Measurements from ENCODE around the gene CEPT1.
"Not testable (repeated sequence)": the region's sequence is repeated elsewhere in the genome, so short reads cannot be mapped to it uniquely, and the experiment has no call there.

The CEPT1 gene

DNA sequence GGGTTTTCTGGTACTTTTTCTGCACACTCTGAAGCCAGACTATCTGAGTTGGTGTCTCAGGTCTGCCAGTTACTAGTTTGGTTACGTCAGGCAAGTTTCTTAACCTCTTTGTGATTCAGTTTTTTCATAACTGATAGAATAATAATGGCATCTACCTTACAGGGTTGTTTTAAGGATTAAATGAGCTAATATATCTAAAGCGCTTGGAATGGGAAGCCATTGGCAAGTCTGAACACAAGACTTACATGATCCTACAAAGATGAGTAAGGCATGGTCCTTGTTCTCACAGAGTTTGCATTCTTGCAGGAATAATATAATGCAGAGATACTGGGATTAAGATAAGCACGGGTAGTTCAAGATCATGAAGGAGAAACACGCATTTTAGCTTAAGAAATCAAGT, 69.6 kb downstream of the CEPT1 start:
- DNase-seq (ENCODE audit: low spot score), result no peak

DNA sequence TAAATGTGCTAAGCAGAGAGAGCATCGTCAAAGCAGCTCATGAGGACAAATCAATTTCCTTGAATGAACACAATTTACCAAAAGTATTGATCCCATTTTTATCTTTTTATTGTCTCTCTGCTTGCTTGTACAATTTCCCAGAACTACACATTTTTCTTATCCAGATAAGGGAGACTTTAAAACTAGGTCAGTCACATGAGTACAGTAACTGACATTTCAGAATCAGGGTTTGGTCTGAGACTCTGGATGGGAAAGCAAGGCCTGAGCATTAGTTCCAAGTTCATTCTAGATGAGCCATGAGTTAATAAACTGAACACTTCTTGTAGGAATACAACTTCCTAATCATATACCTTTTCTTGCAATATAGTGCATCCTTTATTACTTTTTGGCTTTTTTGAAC, 71.9 kb downstream of the CEPT1 start:
- no peak for DNase-seq (ENCODE audit: low spot score)

DNA sequence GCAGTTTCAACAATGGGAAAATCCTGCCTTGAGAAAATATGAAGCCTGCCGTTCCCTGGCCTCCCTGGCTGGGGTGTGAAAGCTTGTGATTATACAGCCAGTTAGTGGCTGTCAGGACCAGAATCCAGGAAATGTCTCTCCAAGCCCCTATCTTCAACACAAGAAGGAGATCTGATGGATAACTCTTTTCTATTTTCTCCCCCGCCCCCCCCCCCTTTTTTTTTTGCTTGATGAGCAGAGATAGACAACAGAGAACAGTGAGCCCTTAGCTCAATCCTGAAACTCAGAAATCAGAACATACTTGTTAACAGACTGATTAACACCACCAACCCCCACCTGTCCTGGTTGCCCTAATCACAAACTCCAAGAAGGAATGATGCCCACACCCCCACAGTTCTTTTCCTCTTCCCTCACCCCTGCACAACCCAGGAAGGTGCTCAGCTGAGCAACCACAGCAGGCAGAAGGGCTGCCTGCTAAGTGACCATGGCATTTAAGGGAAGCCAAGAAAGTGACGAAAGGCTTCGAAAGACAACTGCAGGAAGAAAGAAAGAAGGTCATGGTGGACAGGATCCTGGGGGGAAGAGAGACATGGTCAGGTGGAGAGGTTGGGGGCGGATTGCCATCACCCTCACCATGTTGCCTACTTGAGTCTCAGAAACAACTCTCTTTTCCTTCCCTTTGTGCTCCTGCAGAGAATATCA, 72.8 kb downstream of the CEPT1 start:
- DNase-seq (ENCODE audit: low spot score), result no peak

DNA sequence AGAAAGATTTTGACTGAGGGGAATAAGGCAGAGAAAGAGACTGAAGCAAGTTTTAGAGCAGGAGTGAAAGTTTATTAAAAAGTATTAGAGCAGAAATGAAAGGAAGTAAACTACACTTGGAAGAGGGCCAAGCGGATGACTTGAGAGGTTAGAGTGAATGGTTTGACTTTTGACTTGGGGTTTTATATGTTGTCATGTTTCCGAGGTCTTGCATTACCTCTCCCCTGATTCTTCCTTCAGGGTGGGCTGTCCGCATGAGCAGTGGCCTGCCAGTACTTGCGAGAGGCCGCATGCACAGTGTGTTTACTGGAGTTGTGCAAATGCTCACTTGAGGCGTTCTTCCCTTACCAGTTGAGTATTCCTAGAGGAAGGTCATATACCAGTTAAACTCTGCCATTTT, 73.4 kb downstream of the CEPT1 start:
- DNase-seq (ENCODE audit: low spot score), result no peak

DNA sequence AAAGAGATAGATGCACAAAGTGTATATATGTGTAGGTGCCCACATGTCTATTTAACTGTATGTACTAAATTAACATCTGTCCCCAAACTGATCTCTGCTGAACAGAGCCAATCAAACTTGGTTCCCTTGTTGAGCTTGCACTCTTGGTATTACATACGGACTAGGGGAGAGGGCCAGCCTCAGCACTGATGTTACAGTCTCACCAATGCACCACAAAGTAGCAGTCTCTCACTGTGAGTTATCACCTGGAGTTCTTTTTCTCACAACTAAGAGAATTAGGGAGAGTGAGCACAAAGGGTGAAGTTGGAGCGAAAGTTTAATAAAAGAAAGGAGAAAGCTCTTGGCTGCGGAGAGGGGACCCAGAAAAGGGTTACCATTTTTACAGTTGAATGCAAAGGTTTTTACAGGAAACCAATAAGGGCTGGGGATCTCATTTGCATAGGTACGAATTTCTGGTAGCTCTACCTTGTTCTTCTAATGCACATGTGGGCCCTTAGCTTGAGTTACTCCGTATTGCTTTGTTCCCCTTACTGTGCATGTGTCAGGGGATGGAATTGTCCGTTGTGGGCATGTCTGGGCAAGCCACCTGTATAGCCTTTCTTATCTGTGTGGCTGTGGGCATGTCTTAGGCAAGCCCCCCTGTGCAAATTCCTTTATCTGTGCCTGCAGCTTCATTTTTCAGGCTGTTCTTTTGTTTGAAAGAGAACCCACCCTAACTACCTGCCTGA, 74.2 kb downstream of the CEPT1 start:
- DNase-seq (ENCODE audit: low spot score), result no peak

DNA sequence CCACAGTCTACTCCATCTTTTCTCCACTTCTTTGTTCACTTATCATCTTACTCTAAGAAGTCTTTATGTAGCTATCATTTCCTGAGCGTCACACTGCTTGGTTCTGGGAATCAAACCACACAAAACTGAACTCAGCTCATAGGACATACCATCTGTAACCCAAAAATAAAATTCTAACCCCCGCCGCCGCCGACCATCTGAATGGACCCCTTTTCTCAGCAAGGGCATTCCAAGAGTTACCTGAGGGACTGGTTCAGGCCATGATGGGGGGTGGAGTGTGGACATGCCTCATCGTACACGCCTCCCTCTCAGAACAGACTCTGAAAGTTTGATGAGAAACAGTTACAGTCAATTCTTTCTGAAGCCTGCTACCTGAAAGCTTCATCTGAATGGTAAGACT, 74.9 kb downstream of the CEPT1 start:
- DNase-seq (ENCODE audit: low spot score), result no peak

DNA sequence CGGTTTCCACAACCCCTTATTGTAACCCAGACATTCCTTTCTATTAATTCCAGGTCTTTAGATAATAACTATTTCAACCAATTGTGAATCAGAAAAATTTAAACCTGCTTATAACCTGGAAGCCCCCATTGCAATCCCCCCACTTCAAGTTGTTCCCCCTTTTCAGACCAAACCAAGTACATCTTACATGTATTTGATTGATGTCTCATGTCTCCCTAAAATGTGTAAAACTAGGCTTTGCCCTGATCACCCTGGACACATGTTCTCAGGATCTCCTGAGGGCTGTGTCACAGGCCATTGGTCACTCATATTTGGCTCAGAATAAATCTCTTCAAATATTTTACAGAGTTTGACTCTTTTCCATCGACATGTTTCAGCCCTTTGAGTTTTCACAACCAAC, 75.3 kb downstream of the CEPT1 start:
- not testable (repeated sequence) for DNase-seq (ENCODE audit: low spot score)

DNA sequence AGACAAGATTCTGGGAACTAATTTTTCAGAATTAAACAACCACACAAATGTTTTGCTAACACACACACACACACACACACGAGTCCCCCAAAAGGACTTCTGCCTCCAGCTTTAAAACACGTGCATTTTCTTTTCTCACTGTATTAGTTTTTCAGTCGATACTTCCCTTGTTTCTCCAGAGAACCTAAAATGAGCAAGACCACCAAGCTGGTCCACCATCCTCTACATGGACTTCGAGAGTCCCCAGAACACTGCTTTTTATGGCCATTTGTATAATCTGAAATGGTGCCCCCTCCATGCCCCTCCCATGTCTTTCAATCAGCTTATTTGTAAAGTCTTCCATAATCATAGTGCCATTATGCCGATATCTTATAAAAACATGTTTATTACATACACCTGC, 76.7 kb downstream of the CEPT1 start:
- DNase-seq (ENCODE audit: low spot score), result no peak

DNA sequence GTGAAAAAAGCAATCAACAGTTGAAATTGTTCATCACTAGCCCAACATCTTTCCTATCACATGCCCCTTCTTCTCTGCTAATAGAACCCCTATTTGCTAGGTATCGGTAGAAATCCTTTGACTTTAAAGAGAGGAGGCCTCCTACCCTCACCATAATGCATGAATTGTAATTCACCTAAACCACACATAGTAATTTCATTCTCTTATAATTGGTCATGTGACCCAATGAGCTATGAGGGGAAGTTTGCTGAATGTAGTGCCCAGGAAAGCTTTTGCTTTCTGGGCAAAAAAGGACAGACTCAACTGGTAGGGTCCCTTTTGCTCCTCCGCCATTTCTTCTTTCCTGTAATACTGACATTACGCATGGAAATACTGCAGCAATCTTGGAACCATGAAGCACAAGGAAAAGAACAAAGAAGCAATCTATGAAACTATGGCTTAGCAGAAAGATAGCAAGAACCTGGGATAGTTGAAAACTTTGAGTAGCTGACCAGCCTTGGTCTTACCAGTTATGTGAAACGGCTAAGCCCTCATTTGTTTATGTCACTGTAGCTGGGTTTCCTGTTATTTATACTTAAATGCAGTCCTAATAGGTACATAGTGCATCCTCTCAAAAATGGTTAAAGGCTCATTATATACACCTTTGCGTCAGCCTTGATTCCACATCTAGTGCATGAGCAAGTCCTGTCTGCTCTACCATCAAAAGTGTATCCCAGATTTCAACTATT, 77.3 kb downstream of the CEPT1 start:
- DNase-seq (ENCODE audit: low spot score), result no peak

DNA sequence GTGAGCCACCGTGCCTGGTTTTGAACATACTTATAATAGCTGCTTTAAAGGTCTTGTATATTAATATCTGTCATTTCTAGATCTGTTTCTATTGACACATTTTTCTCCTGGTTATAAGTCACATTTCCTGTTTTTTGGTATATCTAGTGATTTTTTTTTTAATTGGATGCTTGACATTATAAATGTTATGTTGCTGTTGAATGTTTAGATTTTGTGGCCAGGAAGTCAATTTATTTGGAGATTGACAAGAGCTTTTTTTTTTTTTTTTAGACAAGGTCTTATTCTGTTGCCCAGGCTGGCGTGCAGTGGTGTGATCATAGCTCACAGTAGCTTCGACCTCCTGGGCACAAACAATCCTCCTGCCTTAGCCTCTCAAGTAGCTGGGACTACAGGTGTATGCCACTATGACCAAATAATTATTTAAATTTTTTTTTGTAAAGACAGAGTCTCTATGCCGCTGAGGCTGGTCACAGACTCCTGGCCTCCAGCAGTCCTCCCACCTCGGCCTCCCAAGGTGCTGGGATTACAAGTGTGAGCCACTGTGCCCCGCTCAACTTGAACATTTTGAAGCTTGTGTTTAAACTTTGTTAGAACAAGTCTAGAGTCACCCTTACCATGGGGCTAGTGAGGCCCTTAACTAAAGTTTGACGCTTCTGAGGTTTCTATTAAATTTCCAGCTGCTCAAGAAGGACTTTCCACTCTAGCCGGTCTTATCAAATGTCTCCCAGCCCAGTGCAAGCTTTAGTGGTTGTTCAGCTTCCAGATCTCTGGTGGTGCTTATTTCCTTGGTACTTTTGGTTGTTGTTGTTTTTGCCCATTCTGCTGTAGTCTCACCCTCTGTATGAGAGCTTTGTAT, 78.9 kb downstream of the CEPT1 start:
- DNase-seq (ENCODE audit: low spot score), result no peak

DNA sequence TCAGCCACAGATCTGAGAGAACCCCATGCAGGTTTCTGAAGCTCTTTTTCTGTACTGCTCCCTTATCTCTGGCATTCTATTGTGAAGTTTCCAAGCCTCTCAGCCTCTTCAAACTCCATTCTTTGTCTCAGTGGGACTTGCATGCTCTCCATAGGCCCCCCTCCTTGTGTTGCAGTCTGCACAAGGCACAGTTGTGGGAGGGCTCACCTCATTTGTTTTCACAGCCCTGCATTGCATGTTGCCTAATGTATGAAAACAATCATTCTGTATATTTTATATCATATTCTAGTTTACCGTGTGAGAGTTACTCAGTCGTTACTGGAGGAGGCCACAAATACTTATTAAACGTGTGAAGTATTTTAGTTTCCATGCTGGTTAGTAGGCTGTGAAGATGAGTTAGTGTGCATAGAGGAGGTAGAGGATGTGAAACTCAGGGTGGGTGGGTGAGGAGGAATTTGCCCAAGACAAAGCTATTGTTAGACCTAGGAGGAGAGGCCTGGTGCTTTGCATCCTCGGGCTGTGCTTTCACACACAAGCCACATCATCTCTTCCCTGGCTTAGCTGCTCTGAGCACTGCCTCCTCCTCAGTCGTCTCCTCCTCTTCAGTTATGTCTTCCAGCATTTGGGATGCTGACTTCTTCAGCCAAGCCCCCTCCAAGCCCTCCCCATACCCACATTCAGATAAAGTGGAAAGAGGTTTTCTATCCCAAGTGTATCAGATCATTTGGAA, 79.7 kb downstream of the CEPT1 start:
- DNase-seq (ENCODE audit: low spot score), result no peak

DNA sequence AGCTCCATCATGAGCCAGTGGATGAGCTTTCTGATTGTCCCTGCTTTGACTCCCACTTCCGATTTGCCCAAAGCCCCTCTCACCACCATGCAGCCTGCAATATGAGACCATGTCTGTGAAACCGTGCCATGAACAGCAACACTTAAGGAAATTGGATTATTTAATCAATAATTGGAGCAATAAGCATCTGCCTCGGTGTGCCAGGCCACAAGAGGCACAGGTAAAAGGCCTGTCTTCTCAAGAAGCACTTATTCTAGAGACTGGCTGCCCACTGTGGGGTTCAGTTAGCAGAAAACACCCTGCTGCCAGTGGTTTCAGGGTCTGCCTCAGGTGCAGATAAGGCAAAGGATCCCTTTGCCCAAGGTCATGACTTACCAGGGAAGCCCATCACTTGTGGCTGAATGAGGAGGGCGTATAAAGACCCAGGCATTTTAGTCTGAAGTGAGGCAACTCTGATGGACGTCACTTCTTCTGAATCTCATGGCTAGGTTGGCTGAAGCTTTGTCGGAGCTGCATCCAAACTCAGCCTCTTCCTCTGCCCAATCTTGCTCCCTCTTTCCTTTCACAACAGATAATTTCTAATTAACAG, 80.4 kb downstream of the CEPT1 start:
- DNase-seq (ENCODE audit: low spot score), result no peak

DNA sequence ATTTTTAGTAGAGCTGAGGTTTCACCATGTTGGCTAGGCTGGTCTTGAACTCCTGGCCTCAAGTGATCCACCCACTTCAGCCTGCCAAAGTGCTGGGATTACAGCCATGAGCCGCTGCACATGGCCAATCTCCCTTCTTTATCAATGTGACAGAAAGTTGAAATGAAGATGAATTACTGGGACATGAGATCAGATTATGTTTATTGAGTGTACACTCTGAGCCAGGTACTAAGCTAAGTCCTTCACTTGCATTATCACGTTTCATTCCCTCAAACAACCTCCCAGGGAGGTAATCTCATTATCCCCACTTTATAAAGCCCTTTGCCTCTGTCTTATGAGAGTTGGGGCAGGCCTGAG, 81.2 kb downstream of the CEPT1 start:
- no peak for DNase-seq (ENCODE audit: low spot score)

DNA sequence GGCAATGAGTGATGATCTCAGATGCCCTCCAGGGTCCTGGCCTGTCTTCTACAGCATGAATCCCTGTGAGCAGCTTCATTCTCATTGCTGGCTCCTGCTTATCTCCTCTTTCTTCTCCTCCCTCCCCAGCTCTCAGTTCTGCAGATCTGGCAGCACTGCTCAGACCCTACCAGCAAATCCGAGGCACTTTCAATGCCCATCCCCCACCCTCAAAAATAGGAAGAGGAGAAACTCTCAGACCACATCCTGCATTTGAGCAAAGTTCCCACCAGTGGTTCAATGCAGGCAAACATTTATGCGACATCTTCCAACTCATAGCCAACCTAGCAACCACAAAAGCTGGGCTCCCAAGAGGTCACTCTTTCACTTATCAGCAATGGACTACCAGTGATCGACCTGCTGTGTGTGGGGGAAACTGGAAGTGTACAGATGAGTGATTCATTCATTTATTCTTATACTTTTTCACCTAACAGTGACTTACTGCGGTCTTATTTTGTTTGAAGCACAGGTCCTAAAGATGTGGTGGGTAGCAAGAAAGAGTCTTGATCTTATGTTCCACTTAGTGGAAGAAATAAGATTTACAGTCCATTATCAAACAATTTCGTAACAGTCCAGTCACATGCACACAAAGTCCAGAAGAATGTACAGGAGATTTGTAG, 81.7 kb downstream of the CEPT1 start:
- no peak for DNase-seq (ENCODE audit: low spot score)

DNA sequence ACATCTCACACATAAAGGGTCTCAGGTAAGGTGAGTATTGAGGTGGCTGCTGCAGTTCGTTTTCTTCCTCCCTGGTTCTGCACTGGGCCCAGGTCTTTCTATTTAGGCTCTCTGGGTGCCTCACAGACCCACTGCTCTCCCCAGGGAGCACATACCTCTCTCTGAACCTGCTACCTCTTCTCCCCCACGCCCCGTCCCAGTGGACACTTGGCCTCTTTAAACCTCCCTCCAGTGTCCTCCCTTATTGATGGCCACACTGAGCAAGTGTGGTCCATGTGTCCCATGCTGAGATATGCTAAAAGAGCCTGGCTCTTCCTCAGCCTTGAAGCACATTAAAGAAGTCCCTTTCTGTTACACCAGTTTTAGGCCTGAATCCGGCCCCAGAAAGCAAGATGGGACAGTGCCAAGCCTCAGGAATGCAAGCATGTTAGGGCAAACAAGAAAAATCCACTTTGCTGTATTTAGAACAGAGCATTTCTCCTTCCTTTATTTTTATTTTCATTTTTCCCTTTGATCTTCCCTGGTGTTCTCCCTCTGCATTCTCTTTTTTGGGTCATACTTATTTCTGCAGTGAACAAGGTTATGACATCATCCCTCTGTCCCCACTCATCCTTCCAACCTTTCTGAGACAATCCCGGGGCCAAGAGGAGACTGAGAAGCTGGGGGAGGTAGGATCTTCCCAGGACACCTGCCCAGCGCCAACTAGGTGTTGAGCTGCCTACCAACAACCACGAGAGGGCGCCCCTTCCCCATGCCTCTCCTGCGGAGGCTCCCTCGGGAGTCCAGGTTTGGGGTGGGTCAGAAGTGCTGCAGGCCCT, 82.5 kb downstream of the CEPT1 start:
- DNase-seq (ENCODE audit: low spot score), result peak; percentile 62

DNA sequence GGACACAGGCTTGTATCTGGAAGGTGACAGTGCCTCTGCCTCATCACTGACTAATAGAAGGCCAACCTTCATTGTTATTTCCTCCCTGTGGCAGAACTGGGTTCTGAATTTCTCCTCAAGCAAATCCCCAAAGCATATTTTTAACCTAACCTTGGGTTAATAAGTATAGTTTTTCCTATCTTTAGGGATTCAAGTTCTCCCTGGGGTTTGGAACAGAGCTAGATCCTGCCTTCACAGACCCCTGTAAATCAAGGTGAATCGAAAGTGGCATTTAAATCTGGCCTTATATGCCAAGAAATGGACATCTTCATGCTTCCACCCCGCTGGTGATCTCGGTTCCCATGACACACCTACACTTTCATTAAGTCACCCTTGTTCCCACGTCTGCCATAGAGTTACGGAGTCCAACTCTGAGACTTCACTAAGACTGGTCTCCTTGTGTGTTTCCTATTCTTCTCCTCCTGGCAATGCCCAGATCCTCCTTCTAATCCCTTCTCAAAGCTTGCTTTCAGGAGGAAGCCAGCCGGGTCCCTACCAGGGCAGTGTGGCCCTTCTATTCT, 83.2 kb downstream of the CEPT1 start:
- DNase-seq (ENCODE audit: low spot score), result no peak

DNA sequence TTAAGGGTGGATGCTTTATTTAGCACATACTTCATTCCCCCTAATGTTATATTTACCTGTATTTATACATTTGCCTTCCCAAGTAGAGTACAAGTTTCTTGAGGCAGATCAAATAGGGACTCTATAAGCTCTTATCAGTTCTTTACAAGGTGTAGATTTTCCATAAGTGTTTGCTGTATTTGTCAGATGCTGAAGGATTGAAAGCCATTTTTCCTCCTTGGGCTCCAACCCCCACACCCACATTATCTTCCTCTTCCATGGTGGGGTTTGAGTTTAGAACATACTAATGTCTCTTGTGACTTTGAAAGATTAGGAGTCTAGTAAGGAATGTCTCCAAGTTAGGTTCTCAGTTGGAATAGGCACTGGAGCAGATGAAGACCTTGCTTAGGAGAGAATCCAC, 85.1 kb downstream of the CEPT1 start:
- DNase-seq (ENCODE audit: low spot score), result no peak

DNA sequence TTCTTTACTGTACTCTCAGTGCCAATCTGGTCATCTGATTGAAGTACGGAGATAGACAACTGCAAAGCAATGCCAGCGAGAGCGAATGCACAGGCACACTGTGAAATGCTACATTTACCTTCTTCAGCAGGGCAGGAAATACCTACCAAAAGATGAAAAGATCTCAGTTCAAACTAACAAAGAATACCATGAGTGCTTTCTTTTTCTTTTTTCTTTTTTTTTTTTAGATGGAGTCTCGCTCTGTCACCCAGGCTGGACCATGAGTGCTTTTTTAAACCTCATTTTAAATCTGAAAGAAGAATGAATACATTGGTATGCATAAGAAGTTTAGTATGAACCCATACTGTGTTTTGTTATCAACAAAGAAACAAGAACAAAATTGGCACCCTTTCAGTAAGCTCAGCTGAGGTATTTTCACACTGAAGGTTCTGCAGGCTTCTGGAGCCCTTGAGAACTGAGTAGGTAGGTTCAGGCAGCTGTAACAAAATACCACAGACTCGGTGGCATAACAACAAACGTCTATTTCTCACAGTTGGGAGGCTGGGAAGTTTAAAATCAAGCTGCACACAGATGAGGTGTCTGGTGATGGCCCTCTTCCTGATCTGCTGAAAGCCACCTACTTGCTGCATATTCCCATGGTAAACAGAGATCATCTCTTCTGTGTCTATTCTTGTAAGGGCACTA, 85.8 kb downstream of the CEPT1 start:
- no peak for DNase-seq (ENCODE audit: low spot score)

DNA sequence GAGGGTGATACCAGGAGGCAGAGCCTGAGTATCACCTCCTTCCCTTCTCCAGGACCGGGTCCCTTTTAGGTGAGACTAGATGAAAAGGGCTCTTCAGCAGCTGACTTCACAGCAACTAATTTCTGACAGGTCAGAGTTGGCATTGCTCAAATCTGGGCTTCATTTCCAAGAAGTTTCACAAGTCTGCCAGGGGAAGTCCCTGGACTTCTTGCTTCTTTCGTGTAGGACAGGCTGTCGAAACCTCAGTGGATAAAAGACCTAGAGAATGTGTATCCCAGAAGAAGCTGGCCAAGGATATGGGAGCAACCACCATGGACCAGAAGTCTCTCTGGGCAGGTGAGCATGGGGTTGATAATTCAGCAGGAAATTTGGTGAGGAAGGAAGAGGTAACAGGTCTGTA, 87.4 kb downstream of the CEPT1 start, which contains the start of gene CHI3L2:
CHI3L2 (plus strand) TSS at position 280 of the 400 bp plus-strand sequence; CDS start at position 297, 17 bp downstream.
- no peak for DNase-seq (ENCODE audit: low spot score)

Data from globus pallidus (tissue), 1 donor.